ENCODE data around the gene CECR2.

DNA sequence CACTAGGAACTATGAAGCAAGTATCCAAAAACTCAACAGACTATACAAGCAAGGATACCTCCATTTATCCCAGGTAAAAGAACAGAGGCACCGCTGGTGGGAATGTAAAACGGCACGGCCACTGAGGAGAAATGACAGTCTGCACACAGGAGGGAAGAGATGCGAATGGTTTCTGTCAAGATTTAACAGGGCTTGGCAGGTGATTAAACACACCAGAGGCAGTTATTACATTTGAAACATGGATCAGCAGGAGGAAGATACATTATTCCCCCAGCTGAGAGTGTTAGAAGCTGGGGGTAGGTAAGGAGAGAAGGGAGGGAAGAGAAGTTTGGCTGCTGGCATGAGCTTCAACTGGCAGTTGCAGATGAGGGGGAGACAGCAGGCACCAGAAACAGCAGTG, 229.1 kb downstream of the CECR2 start:
- TF ChIP-seq SP1 (IDR thresholded peaks at IDR 0.05) (no peak), FOXM1 (IDR thresholded peaks at IDR 0.05; ENCODE audit: borderline replicate concordance) (no peak), FOXK2 (IDR thresholded peaks at IDR 0.05) (no peak), ELF4 (IDR thresholded peaks at IDR 0.05) (no peak), BHLHE40 (IDR thresholded peaks at IDR 0.05; ENCODE audit: borderline replicate concordance) (no peak), NFRKB (IDR thresholded peaks at IDR 0.05) (no peak), CTBP1 (IDR thresholded peaks at IDR 0.05; ENCODE audit: borderline replicate concordance) (no peak), SUZ12 (IDR thresholded peaks at IDR 0.05) (no peak), ARNT (IDR thresholded peaks at IDR 0.05) (no peak)
